ENCODE data around the gene ECPAS.

Gene ECPAS

GRCh38 chr9:111381006-111381405 is 103.2 kb downstream of the ECPAS start:
- Histone ChIP-seq H3K9ac (ENCODE audit: low read depth, low read length) (no peak overlapping the region), H3K27me3 (ENCODE audit: control insufficient read depth, insufficient read depth, low read length) (no peaks in the 10 kb centered on the region), H3K4me1 (ENCODE audit: control insufficient read depth, insufficient read depth, low read length) (no peaks in the 10 kb centered on the region), H3K27ac (ENCODE audit: low read depth, low read length) (no peak overlapping the region), H3K36me3 (ENCODE audit: control insufficient read depth, insufficient read depth, low read length) (peaks cover 94% of the 10 kb centered on the region), H3K9me3 (ENCODE audit: control insufficient read depth, insufficient read depth, low read length) (no peaks in the 10 kb centered on the region), H3K4me3 (ENCODE audit: low read depth, low read length) (no peak overlapping the region)

GRCh38 chr9:111375817-111376564 is 108.2 kb downstream of the ECPAS start:
- no peak overlapping the region for H3K4me3 ChIP-seq (ENCODE audit: low read depth, low read length)
- no peak overlapping the region for H3K27ac ChIP-seq (ENCODE audit: low read depth, low read length)
- H3K4me1 ChIP-seq (ENCODE audit: control insufficient read depth, insufficient read depth, low read length): no peaks in the 10 kb centered on the region
- H3K9ac ChIP-seq (ENCODE audit: low read depth, low read length): no peak overlapping the region
- peaks cover 96% of the 10 kb centered on the region for H3K36me3 ChIP-seq (ENCODE audit: control insufficient read depth, insufficient read depth, low read length)
- no peaks in the 10 kb centered on the region for H3K9me3 ChIP-seq (ENCODE audit: control insufficient read depth, insufficient read depth, low read length)
- H3K27me3 ChIP-seq (ENCODE audit: control insufficient read depth, insufficient read depth, low read length): no peaks in the 10 kb centered on the region

- no peak overlapping the region for H3K9ac ChIP-seq (ENCODE audit: low read depth, low read length)
- H3K27me3 ChIP-seq (ENCODE audit: control insufficient read depth, insufficient read depth, low read length): no peaks in the 10 kb centered on the region
- no peaks in the 10 kb centered on the region for H3K4me1 ChIP-seq (ENCODE audit: control insufficient read depth, insufficient read depth, low read length)
- peaks cover 96% of the 10 kb centered on the region for H3K36me3 ChIP-seq (ENCODE audit: control insufficient read depth, insufficient read depth, low read length)
- H3K4me3 ChIP-seq (ENCODE audit: low read depth, low read length): no peak overlapping the region
- H3K9me3 ChIP-seq (ENCODE audit: control insufficient read depth, insufficient read depth, low read length): no peaks in the 10 kb centered on the region
- H3K27ac ChIP-seq (ENCODE audit: low read depth, low read length): no peak overlapping the region
These were observed 109.1 kb downstream of the ECPAS start for GRCh38 chr9:111375062-111375461.

GRCh38 chr9:111372297-111372696 is 111.9 kb downstream of the ECPAS start:
- no peaks in the 10 kb centered on the region for H3K4me1 ChIP-seq (ENCODE audit: control insufficient read depth, insufficient read depth, low read length)
- no peaks in the 10 kb centered on the region for H3K27me3 ChIP-seq (ENCODE audit: control insufficient read depth, insufficient read depth, low read length)
- peaks cover 98% of the 10 kb centered on the region for H3K36me3 ChIP-seq (ENCODE audit: control insufficient read depth, insufficient read depth, low read length)
- no peak overlapping the region for H3K27ac ChIP-seq (ENCODE audit: low read depth, low read length)
- no peaks in the 10 kb centered on the region for H3K9me3 ChIP-seq (ENCODE audit: control insufficient read depth, insufficient read depth, low read length)
- H3K4me3 ChIP-seq (ENCODE audit: low read depth, low read length): no peak overlapping the region
- no peak overlapping the region for H3K9ac ChIP-seq (ENCODE audit: low read depth, low read length)

- H3K4me3 ChIP-seq (ENCODE audit: low read depth, low read length): no peak overlapping the region
- peaks cover 99% of the 10 kb centered on the region for H3K36me3 ChIP-seq (ENCODE audit: control insufficient read depth, insufficient read depth, low read length)
- no peaks in the 10 kb centered on the region for H3K4me1 ChIP-seq (ENCODE audit: control insufficient read depth, insufficient read depth, low read length)
- H3K27me3 ChIP-seq (ENCODE audit: control insufficient read depth, insufficient read depth, low read length): no peaks in the 10 kb centered on the region
- H3K27ac ChIP-seq (ENCODE audit: low read depth, low read length): no peak overlapping the region
- no peaks in the 10 kb centered on the region for H3K9me3 ChIP-seq (ENCODE audit: control insufficient read depth, insufficient read depth, low read length)
- H3K9ac ChIP-seq (ENCODE audit: low read depth, low read length): no peak overlapping the region
These were observed 117.2 kb downstream of the ECPAS start for GRCh38 chr9:111366978-111367377.

- Histone ChIP-seq H3K4me1 (ENCODE audit: control insufficient read depth, insufficient read depth, low read length) (no peaks in the 10 kb centered on the region), H3K36me3 (ENCODE audit: control insufficient read depth, insufficient read depth, low read length) (peaks cover 70% of the 10 kb centered on the region), H3K4me3 (ENCODE audit: low read depth, low read length) (no peak overlapping the region), H3K9ac (ENCODE audit: low read depth, low read length) (no peak overlapping the region), H3K27me3 (ENCODE audit: control insufficient read depth, insufficient read depth, low read length) (no peaks in the 10 kb centered on the region), H3K27ac (ENCODE audit: low read depth, low read length) (no peak overlapping the region), H3K9me3 (ENCODE audit: control insufficient read depth, insufficient read depth, low read length) (no peaks in the 10 kb centered on the region)
These were observed 121.7 kb downstream of the ECPAS start for GRCh38 chr9:111362526-111362925.

- Histone ChIP-seq H3K27ac (ENCODE audit: low read depth, low read length) (no peak overlapping the region), H3K9me3 (ENCODE audit: control insufficient read depth, insufficient read depth, low read length) (no peaks in the 10 kb centered on the region), H3K27me3 (ENCODE audit: control insufficient read depth, insufficient read depth, low read length) (no peaks in the 10 kb centered on the region), H3K36me3 (ENCODE audit: control insufficient read depth, insufficient read depth, low read length) (peaks cover 54% of the 10 kb centered on the region), H3K9ac (ENCODE audit: low read depth, low read length) (no peak overlapping the region), H3K4me3 (ENCODE audit: low read depth, low read length) (no peak overlapping the region), H3K4me1 (ENCODE audit: control insufficient read depth, insufficient read depth, low read length) (peaks cover 5% of the 10 kb centered on the region; the same call in 1 of the 2 replicates)
These were observed 123.3 kb downstream of the ECPAS start for GRCh38 chr9:111360881-111361280.

GRCh38 chr9:111356481-111357244 is 127.5 kb downstream of the ECPAS start:
- H3K4me3 ChIP-seq (ENCODE audit: low read depth, low read length): no peak overlapping the region
- H3K36me3 ChIP-seq (ENCODE audit: control insufficient read depth, insufficient read depth, low read length): peaks cover 13% of the 10 kb centered on the region
- H3K27me3 ChIP-seq (ENCODE audit: control insufficient read depth, insufficient read depth, low read length): no peaks in the 10 kb centered on the region
- 0 out of 2 replicates have a peak overlapping the region, but pooled peaks have one; percentile 12 for H3K9ac ChIP-seq (ENCODE audit: low read depth, low read length)
- peaks cover 5% of the 10 kb centered on the region; the same call in 1 of the 2 replicates for H3K4me1 ChIP-seq (ENCODE audit: control insufficient read depth, insufficient read depth, low read length)
- H3K27ac ChIP-seq (ENCODE audit: low read depth, low read length): no peak overlapping the region
- no peaks in the 10 kb centered on the region for H3K9me3 ChIP-seq (ENCODE audit: control insufficient read depth, insufficient read depth, low read length)

- Histone ChIP-seq H3K4me1 (ENCODE audit: control insufficient read depth, insufficient read depth, low read length) (peaks cover 5% of the 10 kb centered on the region; the same call in 1 of the 2 replicates), H3K9me3 (ENCODE audit: control insufficient read depth, insufficient read depth, low read length) (no peaks in the 10 kb centered on the region), H3K9ac (ENCODE audit: low read depth, low read length) (no peak overlapping the region), H3K27ac (ENCODE audit: low read depth, low read length) (no peak overlapping the region), H3K27me3 (ENCODE audit: control insufficient read depth, insufficient read depth, low read length) (no peaks in the 10 kb centered on the region), H3K36me3 (ENCODE audit: control insufficient read depth, insufficient read depth, low read length) (no peaks in the 10 kb centered on the region), H3K4me3 (ENCODE audit: low read depth, low read length) (no peak overlapping the region)
These were observed 131.6 kb downstream of the ECPAS start for GRCh38 chr9:111352545-111352944.

GRCh38 chr9:111350556-111350955 is 133.6 kb downstream of the ECPAS start:
- no peak overlapping the region for H3K4me3 ChIP-seq (ENCODE audit: low read depth, low read length)
- no peak overlapping the region for H3K9ac ChIP-seq (ENCODE audit: low read depth, low read length)
- H3K9me3 ChIP-seq (ENCODE audit: control insufficient read depth, insufficient read depth, low read length): no peaks in the 10 kb centered on the region
- no peak overlapping the region for H3K27ac ChIP-seq (ENCODE audit: low read depth, low read length)
- no peaks in the 10 kb centered on the region for H3K36me3 ChIP-seq (ENCODE audit: control insufficient read depth, insufficient read depth, low read length)
- no peaks in the 10 kb centered on the region for H3K27me3 ChIP-seq (ENCODE audit: control insufficient read depth, insufficient read depth, low read length)
- no peaks in the 10 kb centered on the region for H3K4me1 ChIP-seq (ENCODE audit: control insufficient read depth, insufficient read depth, low read length)

GRCh38 chr9:111349766-111350165 is 134.4 kb downstream of the ECPAS start:
- no peaks in the 10 kb centered on the region for H3K36me3 ChIP-seq (ENCODE audit: control insufficient read depth, insufficient read depth, low read length)
- no peaks in the 10 kb centered on the region for H3K27me3 ChIP-seq (ENCODE audit: control insufficient read depth, insufficient read depth, low read length)
- no peaks in the 10 kb centered on the region for H3K4me1 ChIP-seq (ENCODE audit: control insufficient read depth, insufficient read depth, low read length)
- no peaks in the 10 kb centered on the region for H3K9me3 ChIP-seq (ENCODE audit: control insufficient read depth, insufficient read depth, low read length)
- H3K4me3 ChIP-seq (ENCODE audit: low read depth, low read length): no peak overlapping the region
- H3K9ac ChIP-seq (ENCODE audit: low read depth, low read length): no peak overlapping the region
- H3K27ac ChIP-seq (ENCODE audit: low read depth, low read length): no peak overlapping the region
